ENCODE measurements around the gene HTT-AS.

Gene HTT-AS

DNA sequence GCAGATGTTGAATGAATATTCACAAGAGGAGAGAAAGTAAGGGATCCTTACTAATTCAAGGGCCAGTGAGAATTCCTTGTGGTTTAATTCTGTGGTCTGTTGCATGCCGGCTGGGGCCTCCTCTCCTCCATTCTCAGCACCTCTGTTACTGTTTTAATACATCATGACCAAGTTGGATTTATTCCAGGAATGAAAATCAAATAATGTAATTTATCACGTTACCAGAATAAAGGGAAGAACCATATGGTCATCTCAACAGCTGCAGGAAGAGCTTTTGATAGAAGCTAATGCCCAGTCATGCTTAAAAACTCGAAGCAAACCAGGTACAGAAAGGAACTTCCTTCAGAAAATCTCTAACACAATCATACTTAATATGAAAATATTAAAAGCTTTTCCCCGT lies 56.8 kb downstream of the HTT-AS start:
- H3K27me3 ChIP-seq (replicated peaks; ENCODE audit: insufficient read depth, low read length): no peaks in the 10 kb centered on the region
- no peaks in the 10 kb centered on the region for H3K36me3 ChIP-seq (replicated peaks; ENCODE audit: insufficient read depth, low read length)
- no peak for DNase-seq
- no peak overlapping the region for H3K4me2 ChIP-seq (ENCODE audit: low read depth, low read length)
- H3F3A ChIP-seq (ENCODE audit: insufficient read depth, low read length): no peaks in the 10 kb centered on the region
- H4K20me1 ChIP-seq (ENCODE audit: insufficient read depth, low read length): no peaks in the 10 kb centered on the region
- no peaks in the 10 kb centered on the region for H3K4me1 ChIP-seq (ENCODE audit: low read length)
- no peak overlapping the region for H3K4me3 ChIP-seq (ENCODE audit: low read length)
- no peaks in the 10 kb centered on the region for H3K9me2 ChIP-seq (replicated peaks; ENCODE audit: insufficient read depth, low read length)
- TF ChIP-seq EZH2 (optimal IDR thresholded peaks at IDR 0.05; ENCODE audit: low read depth, low read length): no peak
- TF ChIP-seq, protein P1, sequence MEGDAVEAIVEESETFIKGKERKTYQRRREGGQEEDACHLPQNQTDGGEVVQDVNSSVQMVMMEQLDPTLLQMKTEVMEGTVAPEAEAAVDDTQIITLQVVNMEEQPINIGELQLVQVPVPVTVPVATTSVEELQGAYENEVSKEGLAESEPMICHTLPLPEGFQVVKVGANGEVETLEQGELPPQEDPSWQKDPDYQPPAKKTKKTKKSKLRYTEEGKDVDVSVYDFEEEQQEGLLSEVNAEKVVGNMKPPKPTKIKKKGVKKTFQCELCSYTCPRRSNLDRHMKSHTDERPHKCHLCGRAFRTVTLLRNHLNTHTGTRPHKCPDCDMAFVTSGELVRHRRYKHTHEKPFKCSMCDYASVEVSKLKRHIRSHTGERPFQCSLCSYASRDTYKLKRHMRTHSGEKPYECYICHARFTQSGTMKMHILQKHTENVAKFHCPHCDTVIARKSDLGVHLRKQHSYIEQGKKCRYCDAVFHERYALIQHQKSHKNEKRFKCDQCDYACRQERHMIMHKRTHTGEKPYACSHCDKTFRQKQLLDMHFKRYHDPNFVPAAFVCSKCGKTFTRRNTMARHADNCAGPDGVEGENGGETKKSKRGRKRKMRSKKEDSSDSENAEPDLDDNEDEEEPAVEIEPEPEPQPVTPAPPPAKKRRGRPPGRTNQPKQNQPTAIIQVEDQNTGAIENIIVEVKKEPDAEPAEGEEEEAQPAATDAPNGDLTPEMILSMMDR (IDR thresholded peaks at IDR 0.05; ENCODE audit: low read length): no peak
- no peak for TF ChIP-seq EZH2phosphoT487 (IDR thresholded peaks at IDR 0.05; ENCODE audit: low read length)
- H3K9me3 ChIP-seq (replicated peaks; ENCODE audit: insufficient read depth, low read length): no peaks in the 10 kb centered on the region
- H3K27ac ChIP-seq (ENCODE audit: low read length): no peak overlapping the region
- no peaks in the 10 kb centered on the region for H3K79me2 ChIP-seq (ENCODE audit: low read length)
- H3K9ac ChIP-seq (ENCODE audit: low read length): no peak overlapping the region
- H2AFZ ChIP-seq (ENCODE audit: low read length): no peak overlapping the region

DNA sequence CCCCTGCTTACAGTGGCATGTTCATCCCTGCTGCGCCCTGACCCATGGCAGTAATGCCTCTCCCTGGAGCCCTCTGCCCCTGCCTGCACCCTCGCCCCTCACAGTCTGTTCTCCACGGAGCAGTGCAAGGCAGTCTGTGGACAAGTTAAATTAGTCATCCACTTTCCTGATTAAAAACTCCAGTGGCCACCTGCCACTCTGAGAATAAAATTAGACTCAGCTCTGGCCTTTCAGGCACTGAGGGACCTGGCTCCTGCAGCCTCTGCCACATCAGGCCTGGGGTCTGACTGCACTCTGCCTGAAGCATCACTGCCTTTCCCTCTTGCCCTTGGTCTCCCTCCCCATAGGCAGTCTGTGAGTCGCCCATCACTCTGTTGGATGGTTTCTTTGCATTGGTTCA lies 57.4 kb downstream of the HTT-AS start:
- no peaks in the 10 kb centered on the region for H4K20me1 ChIP-seq (ENCODE audit: insufficient read depth, low read length)
- H3K27ac ChIP-seq (ENCODE audit: low read length): no peak overlapping the region
- H2AFZ ChIP-seq (ENCODE audit: low read length): no peak overlapping the region
- no peak overlapping the region for H3K4me3 ChIP-seq (ENCODE audit: low read length)
- no peak for DNase-seq
- TF ChIP-seq, protein P1 (IDR thresholded peaks at IDR 0.05; ENCODE audit: low read length): no peak
- TF ChIP-seq EZH2phosphoT487 (IDR thresholded peaks at IDR 0.05; ENCODE audit: low read length) (no peak), EZH2 (optimal IDR thresholded peaks at IDR 0.05; ENCODE audit: low read depth, low read length) (no peak)
- H3K9ac ChIP-seq (ENCODE audit: low read length): no peak overlapping the region
- H3F3A ChIP-seq (ENCODE audit: insufficient read depth, low read length): no peaks in the 10 kb centered on the region
- no peaks in the 10 kb centered on the region for H3K79me2 ChIP-seq (ENCODE audit: low read length)
- H3K4me2 ChIP-seq (ENCODE audit: low read depth, low read length): no peak overlapping the region
- no peaks in the 10 kb centered on the region for H3K36me3 ChIP-seq (replicated peaks; ENCODE audit: insufficient read depth, low read length)
- H3K27me3 ChIP-seq (replicated peaks; ENCODE audit: insufficient read depth, low read length): no peaks in the 10 kb centered on the region
- H3K9me3 ChIP-seq (replicated peaks; ENCODE audit: insufficient read depth, low read length): no peaks in the 10 kb centered on the region
- no peaks in the 10 kb centered on the region for H3K9me2 ChIP-seq (replicated peaks; ENCODE audit: insufficient read depth, low read length)
- H3K4me1 ChIP-seq (ENCODE audit: low read length): no peaks in the 10 kb centered on the region

DNA sequence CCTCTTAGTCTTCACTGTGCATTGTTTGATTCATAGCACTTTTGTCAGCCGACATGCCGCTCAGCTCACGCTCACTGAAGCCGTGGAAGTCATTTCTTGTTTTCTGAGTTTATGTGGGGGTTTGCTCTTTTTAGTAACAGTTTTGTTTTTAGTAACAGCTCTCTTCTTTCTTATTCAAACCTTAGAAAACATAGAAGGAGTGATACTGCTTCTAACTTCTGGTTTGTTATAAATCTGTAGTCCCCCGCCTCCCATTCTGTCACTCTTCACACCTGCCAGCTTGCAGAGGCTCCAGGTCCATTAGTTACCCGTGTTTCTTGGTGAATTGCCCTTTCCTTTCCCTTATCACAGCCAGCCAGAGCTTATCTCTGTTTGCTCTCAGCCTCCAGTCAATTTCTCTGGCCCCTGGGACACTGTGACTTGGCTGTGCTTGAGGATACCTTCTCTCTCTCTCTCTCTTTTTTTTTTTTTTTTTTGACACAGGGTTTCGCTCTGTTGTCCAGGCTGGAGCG lies 60.4 kb downstream of the HTT-AS start:
- H2AFZ ChIP-seq (ENCODE audit: low read length): no peak overlapping the region
- TF ChIP-seq, protein P1 (IDR thresholded peaks at IDR 0.05; ENCODE audit: low read length): no peak
- TF ChIP-seq EZH2 (optimal IDR thresholded peaks at IDR 0.05; ENCODE audit: low read depth, low read length) (no peak), EZH2phosphoT487 (IDR thresholded peaks at IDR 0.05; ENCODE audit: low read length) (no peak)
- H4K20me1 ChIP-seq (ENCODE audit: insufficient read depth, low read length): no peaks in the 10 kb centered on the region

More for the DNA sequence above, 60.4 kb downstream of the HTT-AS start:
- no peak overlapping the region for H3K9ac ChIP-seq (ENCODE audit: low read length)
- no peaks in the 10 kb centered on the region for H3K9me3 ChIP-seq (replicated peaks; ENCODE audit: insufficient read depth, low read length)
- no peaks in the 10 kb centered on the region for H3K36me3 ChIP-seq (replicated peaks; ENCODE audit: insufficient read depth, low read length)
- H3K4me1 ChIP-seq (ENCODE audit: low read length): no peaks in the 10 kb centered on the region
- H3K9me2 ChIP-seq (replicated peaks; ENCODE audit: insufficient read depth, low read length): no peaks in the 10 kb centered on the region
- no peak overlapping the region for H3K4me3 ChIP-seq (ENCODE audit: low read length)
- DNase-seq: no peak
- H3K27ac ChIP-seq (ENCODE audit: low read length): no peak overlapping the region
- H3K27me3 ChIP-seq (replicated peaks; ENCODE audit: insufficient read depth, low read length): no peaks in the 10 kb centered on the region
- no peak overlapping the region for H3K4me2 ChIP-seq (ENCODE audit: low read depth, low read length)
- no peaks in the 10 kb centered on the region for H3K79me2 ChIP-seq (ENCODE audit: low read length)
- no peaks in the 10 kb centered on the region for H3F3A ChIP-seq (ENCODE audit: insufficient read depth, low read length)

Data from MM.1S (cell line).